Spleen (tissue), 7 donors: ENCODE measurements around the gene GOLGA8Q.
"Not testable (repeated sequence)": the region's sequence is repeated elsewhere in the genome, so short reads cannot be mapped to it uniquely, and the experiment has no call there.

Experiments used
- CTCF ChIP-seq, 11 experiments: fragments of 200-600 bp in 7 of 11; fragments of 450-650 bp in 4 of 11; sonication (generic) in 4 of 11; IDR thresholded peaks in 8 of 11; conservative IDR thresholded peaks in 3 of 11; 1 replicate in 7 of 11; 2 replicates in 4 of 11; pipeline versions ENCODE4 v1.4.0 to v1.8.0; 2016 to 2021; ENCODE audit warnings: antibody characterized with exemption in 11 of 11, inconsistent platforms in 4 of 11, mild to moderate bottlenecking in 1 of 11
- POLR2AphosphoS5 ChIP-seq, 3 donors: sonication (generic); formaldehyde crosslinking; IDR thresholded peaks; one replicate each; pipeline ENCODE4 v1.5.1; 2017; ENCODE audit warnings: antibody characterized with exemption in 3 of 3
- donor health status: DM: no; HTN: no; CAD: no; lungs with moderate emphysema.
- donor health status: DM: no; HTN: no; CAD: no.
- donor health status: DM: no; HTN: no; CAD: no.

GRCh38 chr15:30551750-30552149 is at the start of gene GOLGA8Q:
- not testable (repeated sequence) for TF ChIP-seq POLR2AphosphoS5 (IDR thresholded peaks at IDR 0.05); CTCF (IDR thresholded peaks at IDR 0.05 in 8 of 11, conservative IDR thresholded peaks at IDR 0.05 in 3 of 11)
